B cell (primary cell): ENCODE measurements around the gene ANKRD29. TPM values are rescaled to one million over a fixed set of nuclear protein-coding genes. Genes with fewer than 3 reads are reported as not detected.

ENCODE experiments used
- ATAC-seq: fragments of 200-7000 bp; cut with Tn5 transposase; one replicate; pipeline ENCODE4 v1.10.0; 2021; ENCODE audit warnings: low read depth, mild to moderate bottlenecking, moderate number of reproducible peaks, moderate library complexity
- CTCF ChIA-PET: fragments of 350-600 bp; sonication (Branson Sonifier 250); formaldehyde crosslinking; loops from one replicate; lab custom pipeline; 2021; ENCODE audit warnings: antibody characterized with exemption, inconsistent platforms; lab: Charles Lee
- POLR2A ChIA-PET: fragments of 350-600 bp; sonication (Branson Sonifier 250); formaldehyde crosslinking; loops from one replicate; lab custom pipeline; 2021; ENCODE audit warnings: antibody characterized with exemption; lab: Charles Lee
- DNase-seq: peaks from one replicate; pipeline ENCODE4 v3.0.0; 2013
- H2AFZ ChIP-seq: 2 replicates; pipeline ENCODE4 v1.6.1; 2012; ENCODE audit warnings: mild to moderate bottlenecking, low read depth, low read length; ENCODE audit not compliant: insufficient read depth, poor library complexity, severe bottlenecking
- H3K27ac ChIP-seq, 2 donors: 1 replicate in 1 of 2; 2 replicates in 1 of 2; pipeline ENCODE4 v1.5.1; 2012 to 2013; ENCODE audit warnings: low read length in 2 of 2, mild to moderate bottlenecking in 2 of 2, moderate library complexity in 1 of 2
- H3K27me3 ChIP-seq, 4 experiments: fragments of 200-600 bp in 1 of 4; sonication (generic) in 1 of 4; replicated peaks in 1 of 4; 1 replicate in 2 of 4; 2 replicates in 2 of 4; pipeline versions ENCODE4 v1.6.1 to v1.7.0; 2013 to 2016; ENCODE audit warnings: low read length in 3 of 4, mild to moderate bottlenecking in 2 of 4, mixed read lengths in 1 of 4, moderate library complexity in 1 of 4; ENCODE audit not compliant: insufficient read depth in 4 of 4, control insufficient read depth in 3 of 4; ENCODE audit errors: control extremely low read depth in 1 of 4
- H3K36me3 ChIP-seq, 2 experiments: replicated peaks in 1 of 2; 1 replicate in 1 of 2; 2 replicates in 1 of 2; pipeline versions ENCODE4 v1.6.1 to v1.7.1; 2013; ENCODE audit warnings: low read length in 1 of 2; ENCODE audit not compliant: insufficient read depth in 2 of 2, control insufficient read depth in 1 of 2; ENCODE audit errors: control extremely low read depth in 1 of 2, extremely low read depth in 1 of 2
- H3K4me1 ChIP-seq, 2 donors: fragments of 200-600 bp in 1 of 2; sonication (generic) in 1 of 2; 1 replicate in 1 of 2; 2 replicates in 1 of 2; pipeline versions ENCODE4 v1.5.1 to v1.6.1; 2013 to 2017; ENCODE audit warnings: low read length in 2 of 2; ENCODE audit not compliant: control insufficient read depth in 2 of 2, insufficient read depth in 2 of 2
- H3K4me2 ChIP-seq: replicated peaks from 2 replicates; pipeline ENCODE3; 2012; ENCODE audit warnings: mild to moderate bottlenecking, low read depth, low read length; ENCODE audit not compliant: poor library complexity, severe bottlenecking
- H3K4me3 ChIP-seq, 5 experiments: fragments of 200-600 bp in 1 of 5; sonication (generic) in 1 of 5; 1 replicate in 3 of 5; 2 replicates in 2 of 5; pipeline versions ENCODE4 v1.5.1 to v1.7.0; 2011 to 2016; ENCODE audit warnings: low read length in 4 of 5, mild to moderate bottlenecking in 4 of 5, low read depth in 2 of 5, control low read depth in 1 of 5, moderate library complexity in 1 of 5; ENCODE audit not compliant: insufficient read depth in 1 of 5; ENCODE audit errors: control extremely low read depth in 1 of 5, extremely low read depth in 1 of 5
- H3K79me2 ChIP-seq: fragments of 200-600 bp; sonication (generic); one replicate; pipeline ENCODE4 v1.6.0; 2016; ENCODE audit warnings: low read length; ENCODE audit not compliant: control insufficient read depth, insufficient read depth
- H3K9ac ChIP-seq: fragments of 200-600 bp; sonication (generic); 2 replicates; pipeline ENCODE4 v1.6.1; 2017; ENCODE audit warnings: mild to moderate bottlenecking, low read length, moderate library complexity
- H3K9me3 ChIP-seq, 3 donors: one replicate each; pipeline versions ENCODE4 v1.6.1 to v1.7.1; 2013; ENCODE audit warnings: low read length in 2 of 3; ENCODE audit not compliant: control insufficient read depth in 2 of 3, insufficient read depth in 1 of 3; ENCODE audit errors: control extremely low read depth in 1 of 3
- H4K20me1 ChIP-seq: 2 replicates; pipeline ENCODE4 v1.6.0; 2012; ENCODE audit warnings: mild to moderate bottlenecking, low read length; ENCODE audit not compliant: insufficient read depth, control insufficient read depth, poor library complexity, severe bottlenecking
- H3K27ac Mint-ChIP-seq: one replicate; pipeline ENCODE4 v1.8.0; 2021; ENCODE audit warnings: mixed read lengths
- H3K27me3 Mint-ChIP-seq: one replicate; pipeline ENCODE4 v1.8.0; 2021; ENCODE audit warnings: mixed read lengths
- H3K4me1 Mint-ChIP-seq: one replicate; pipeline ENCODE4 v1.8.0; 2021; ENCODE audit warnings: mixed read lengths
- H3K4me3 Mint-ChIP-seq: one replicate; pipeline ENCODE4 v1.8.0; 2021; ENCODE audit warnings: mixed read lengths
- H3K9me3 Mint-ChIP-seq: one replicate; pipeline ENCODE4 v1.8.0; 2022; ENCODE audit warnings: mixed read lengths; ENCODE audit not compliant: insufficient read depth
- CTCF ChIP-seq: fragments of 200-600 bp; IDR thresholded peaks from one replicate; pipeline ENCODE4 v1.8.0; 2022; ENCODE audit warnings: antibody characterized with exemption, mild to moderate bottlenecking
- EZH2 ChIP-seq: IDR thresholded peaks from 2 replicates; pipeline ENCODE4 v1.6.1; 2012; ENCODE audit warnings: borderline replicate concordance, low read depth, mild to moderate bottlenecking, moderate library complexity, low read length; ENCODE audit not compliant: insufficient read depth, poor library complexity, severe bottlenecking
- WGBS: methylation state at CpG from one replicate; pipeline ENCODE4 v1.1.5; 2013; ENCODE audit warnings: missing lambda C conversion rate; ENCODE audit not compliant: insufficient coverage; 5-methylcytosine and 5-hydroxymethylcytosine counted together
- intact Hi-C: fragments of 100-400 bp; cut with micrococcal nuclease; formaldehyde crosslinking; loops from one replicate; pipeline ENCODE4 v1.10.0; 2022
- polyA plus RNA-seq: library from polyadenylated mRNA; depleted of rRNA; stranded (reverse); fragments of >200 nt; gene quantifications from 2 replicates; pipeline ENCODE4 v1.2.3, GENCODE V29; 2012
- total RNA-seq, 2 donors: library from RNA; stranded (reverse); fragments of 120-200 nt in 1 of 2; gene quantifications; 1 replicate in 1 of 2; 2 replicates in 1 of 2; pipeline versions ENCODE4 v1.2.3 to v1.2.4, GENCODE V29; 2013 to 2022

The ANKRD29 gene
- total and polyA plus RNA-seq, 2 donors (not counting 1 experiment from before 2014, with no cell fraction given), result not detected

GRCh38 chr18:23585007-23585871 lies 77.5 kb downstream of the ANKRD29 start:
- peak overlapping the region; percentile 93 for H3K4me3 Mint-ChIP-seq
- intact Hi-C loops, result loop anchor here (5.0 to 10.0 kb wide), 4 partner anchors 148 to 448 kb away; partner anchors contain the start of genes CABLES1 and TTC39C
- H2AFZ ChIP-seq, result peak overlapping the region; percentile 91
- peaks cover 13 to 21% of the 10 kb centered on the region in 2 donors for H3K4me1 ChIP-seq
- DNase-seq (peak; percentile 66), ATAC-seq (no peak)
- H3K79me2 ChIP-seq, result peaks cover 56% of the 10 kb centered on the region
- H3K4me3 ChIP-seq, result peak overlapping the region; percentile 79 to 99 (median 97)
- no peaks in the 10 kb centered on the region for H3K27me3 ChIP-seq
- peaks cover 25% of the 10 kb centered on the region for H3K4me1 Mint-ChIP-seq
- H3K27ac ChIP-seq, result peak overlapping the region; percentile 99
- POLR2A ChIA-PET, result interaction anchor here (0.6 kb wide), 1 partner anchor 766 kb away, joined by 4 read pairs; no protein-coding TSS in a partner anchor
- peak overlapping the region; percentile 97 for H3K27ac Mint-ChIP-seq
- no peaks in the 10 kb centered on the region for H3K27me3 Mint-ChIP-seq
- H3K4me2 ChIP-seq, result peak overlapping the region; percentile 79
- peaks cover 0 to 11% of the 10 kb centered on the region in 2 experiments for H3K36me3 ChIP-seq
- peaks cover 6% of the 10 kb centered on the region for H4K20me1 ChIP-seq
- H3K9me3 ChIP-seq, result no peaks in the 10 kb centered on the region
- whole genome bisulfite sequencing, result 42% methylated on average over 5 of the region's 19 CpGs
- TF ChIP-seq EZH2 (no peak), CTCF (no peak)
- H3K9ac ChIP-seq, result peak overlapping the region; percentile 100
- no peaks in the 10 kb centered on the region for H3K9me3 Mint-ChIP-seq
- CTCF ChIA-PET, result interaction anchor here (0.7 to 6.7 kb wide), 7 partner anchors 69 to 786 kb away, joined by 3 to 56 read pairs (median 5); partner anchors contain the start of gene RIOK3
